Keratinocyte (primary cell): ENCODE results near the gene SMC1B.

ENCODE experiments used
- EZH2 ChIP-seq: IDR thresholded peaks from one replicate; pipeline ENCODE4 v1.6.1; 2012; ENCODE audit warnings: inconsistent platforms, mild to moderate bottlenecking, low read length, moderate library complexity
- TF ChIP-seq, protein P1 (sequence below), 3 experiments: IDR thresholded peaks in 1 of 3; conservative IDR thresholded peaks in 1 of 3; optimal IDR thresholded peaks in 1 of 3; 2 replicates in 2 of 3; 3 replicates in 1 of 3; pipeline versions ENCODE3 to v1.5.1; 2011; ENCODE audit warnings: low read length in 3 of 3, mild to moderate bottlenecking in 3 of 3, moderate library complexity in 2 of 3, control low read depth in 1 of 3, inconsistent platforms in 1 of 3; ENCODE audit not compliant: insufficient read depth in 2 of 3; ENCODE audit errors: extremely low read depth in 1 of 3

DNA sequence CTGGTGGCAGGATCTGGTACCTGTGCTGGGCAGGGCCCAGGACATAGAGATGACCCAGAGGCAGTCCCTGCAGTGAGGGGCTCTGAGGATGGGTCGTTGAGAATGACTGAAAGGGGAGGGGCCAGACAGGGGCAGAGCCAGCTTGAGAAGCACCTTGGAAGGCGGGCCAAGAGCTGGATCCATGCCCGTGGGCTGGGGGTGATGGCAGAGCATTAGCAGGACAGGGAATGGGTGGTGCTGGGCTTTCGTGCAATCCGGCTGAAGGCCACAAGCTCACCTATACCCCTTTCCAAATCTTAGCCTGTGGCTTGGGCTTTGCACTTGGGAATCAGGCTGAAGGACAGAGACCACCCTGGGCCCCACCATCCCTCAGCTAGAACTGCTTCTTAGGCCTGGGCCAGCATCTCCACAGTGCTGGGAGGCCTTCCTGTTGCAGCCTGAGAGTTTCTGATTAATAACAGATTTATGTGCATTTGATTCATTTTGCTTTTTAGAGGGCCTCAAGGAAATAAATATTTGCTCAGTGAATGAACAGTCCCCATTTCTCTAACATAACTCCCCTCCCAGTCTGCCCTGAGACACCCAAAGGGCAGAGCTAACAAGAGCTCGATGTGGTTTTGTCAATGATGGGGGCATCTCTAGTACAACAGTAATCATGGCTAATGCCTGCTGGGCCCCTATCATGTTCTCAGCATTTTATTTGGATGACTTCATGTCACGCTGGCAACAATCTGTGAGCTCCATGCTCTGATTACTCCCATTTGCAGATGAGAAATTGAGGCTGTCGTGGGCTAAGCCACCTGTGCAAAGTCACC is 39.4 kb upstream of the SMC1B start:
- no peak for TF ChIP-seq EZH2
- TF ChIP-seq, protein P1, sequence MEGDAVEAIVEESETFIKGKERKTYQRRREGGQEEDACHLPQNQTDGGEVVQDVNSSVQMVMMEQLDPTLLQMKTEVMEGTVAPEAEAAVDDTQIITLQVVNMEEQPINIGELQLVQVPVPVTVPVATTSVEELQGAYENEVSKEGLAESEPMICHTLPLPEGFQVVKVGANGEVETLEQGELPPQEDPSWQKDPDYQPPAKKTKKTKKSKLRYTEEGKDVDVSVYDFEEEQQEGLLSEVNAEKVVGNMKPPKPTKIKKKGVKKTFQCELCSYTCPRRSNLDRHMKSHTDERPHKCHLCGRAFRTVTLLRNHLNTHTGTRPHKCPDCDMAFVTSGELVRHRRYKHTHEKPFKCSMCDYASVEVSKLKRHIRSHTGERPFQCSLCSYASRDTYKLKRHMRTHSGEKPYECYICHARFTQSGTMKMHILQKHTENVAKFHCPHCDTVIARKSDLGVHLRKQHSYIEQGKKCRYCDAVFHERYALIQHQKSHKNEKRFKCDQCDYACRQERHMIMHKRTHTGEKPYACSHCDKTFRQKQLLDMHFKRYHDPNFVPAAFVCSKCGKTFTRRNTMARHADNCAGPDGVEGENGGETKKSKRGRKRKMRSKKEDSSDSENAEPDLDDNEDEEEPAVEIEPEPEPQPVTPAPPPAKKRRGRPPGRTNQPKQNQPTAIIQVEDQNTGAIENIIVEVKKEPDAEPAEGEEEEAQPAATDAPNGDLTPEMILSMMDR (optimal IDR thresholded peaks at IDR 0.05 in 1 of 3, IDR thresholded peaks at IDR 0.05 in 1 of 3, conservative IDR thresholded peaks at IDR 0.05 in 1 of 3; ENCODE audit: extremely low read depth in 1 of 3, insufficient read depth in 2 of 3, low read length in 3 of 3), result no peak
